Ectodermal cell (in vitro differentiated cells): Measurements from ENCODE around the gene VASN.

ENCODE experiments used
- H3K27ac ChIP-seq: 2 replicates; pipeline ENCODE4 v1.7.0; 2013; ENCODE audit warnings: mild to moderate bottlenecking, low read depth, low read length; ENCODE audit not compliant: insufficient read depth, poor library complexity, severe bottlenecking
- H3K27me3 ChIP-seq: 2 replicates; pipeline ENCODE4 v1.7.0; 2013; ENCODE audit warnings: mild to moderate bottlenecking, low read length; ENCODE audit not compliant: insufficient read depth, control insufficient read depth, poor library complexity, severe bottlenecking
- H3K36me3 ChIP-seq: one replicate; pipeline ENCODE4 v1.7.0; 2013; ENCODE audit warnings: low read length; ENCODE audit not compliant: control insufficient read depth, insufficient read depth
- H3K4me1 ChIP-seq: one replicate; pipeline ENCODE4 v1.7.0; 2013; ENCODE audit warnings: low read length; ENCODE audit not compliant: control insufficient read depth, insufficient read depth
- H3K4me3 ChIP-seq: 2 replicates; pipeline ENCODE4 v1.7.0; 2013; ENCODE audit warnings: low read depth, low read length, control low read depth; ENCODE audit not compliant: insufficient read depth
- H3K9me3 ChIP-seq: 2 replicates; pipeline ENCODE4 v1.7.0; 2013; ENCODE audit warnings: mild to moderate bottlenecking, low read length, moderate library complexity; ENCODE audit not compliant: control insufficient read depth
- WGBS, 2 experiments: methylation state at CpG; one replicate each; pipeline ENCODE4 v1.1.7; 2013; ENCODE audit warnings: missing lambda C conversion rate in 2 of 2; 5-methylcytosine and 5-hydroxymethylcytosine counted together

Gene VASN

DNA sequence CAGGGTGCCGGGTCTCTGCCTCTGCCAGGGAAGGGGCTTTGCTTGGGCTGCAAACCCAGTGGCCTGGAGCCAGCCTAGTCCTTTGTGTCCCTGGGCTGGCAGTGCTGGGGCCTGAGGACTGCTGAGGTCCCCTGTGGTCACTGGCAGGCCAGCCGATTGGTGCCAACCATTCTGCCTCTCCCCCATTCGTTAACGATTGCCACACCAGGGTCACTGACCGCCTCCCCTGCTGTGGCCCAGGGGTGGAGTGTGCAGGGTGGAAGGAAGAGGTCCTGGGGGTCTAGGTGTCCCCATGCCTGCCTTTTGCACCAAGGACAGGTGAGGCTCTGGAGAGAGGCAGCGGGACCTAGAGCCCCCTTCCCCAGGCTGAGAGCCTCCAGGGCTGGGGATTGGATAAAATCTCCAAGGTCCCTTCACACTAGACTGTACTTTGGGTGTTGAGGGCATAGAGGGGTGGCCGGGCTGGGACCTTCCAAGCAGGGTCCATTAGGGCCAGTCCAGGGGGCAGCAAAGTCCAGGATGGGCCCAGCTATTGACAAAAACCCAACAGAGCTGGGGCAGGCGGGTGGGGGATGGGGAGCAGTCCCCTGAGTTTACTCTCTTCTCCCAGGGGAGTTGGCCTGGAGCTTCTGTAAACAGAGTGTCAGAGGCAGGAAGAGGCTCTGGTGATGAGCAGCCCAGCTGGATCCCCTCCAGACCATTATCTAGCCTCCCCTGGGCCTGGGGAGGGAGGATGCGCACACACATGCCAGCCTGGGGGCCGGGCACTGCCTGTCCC lies 1.1 kb downstream of the VASN start:
- Histone ChIP-seq H3K27ac (no peak overlapping the region), H3K36me3 (no peaks in the 10 kb centered on the region), H3K27me3 (peaks cover 4% of the 10 kb centered on the region), H3K9me3 (no peaks in the 10 kb centered on the region), H3K4me1 (peaks cover 55% of the 10 kb centered on the region), H3K4me3 (peak overlapping the region; percentile 53)
- WGBS, 2 experiments, result 40 to 42% methylated on average over 10 of the region's 10 CpGs

DNA sequence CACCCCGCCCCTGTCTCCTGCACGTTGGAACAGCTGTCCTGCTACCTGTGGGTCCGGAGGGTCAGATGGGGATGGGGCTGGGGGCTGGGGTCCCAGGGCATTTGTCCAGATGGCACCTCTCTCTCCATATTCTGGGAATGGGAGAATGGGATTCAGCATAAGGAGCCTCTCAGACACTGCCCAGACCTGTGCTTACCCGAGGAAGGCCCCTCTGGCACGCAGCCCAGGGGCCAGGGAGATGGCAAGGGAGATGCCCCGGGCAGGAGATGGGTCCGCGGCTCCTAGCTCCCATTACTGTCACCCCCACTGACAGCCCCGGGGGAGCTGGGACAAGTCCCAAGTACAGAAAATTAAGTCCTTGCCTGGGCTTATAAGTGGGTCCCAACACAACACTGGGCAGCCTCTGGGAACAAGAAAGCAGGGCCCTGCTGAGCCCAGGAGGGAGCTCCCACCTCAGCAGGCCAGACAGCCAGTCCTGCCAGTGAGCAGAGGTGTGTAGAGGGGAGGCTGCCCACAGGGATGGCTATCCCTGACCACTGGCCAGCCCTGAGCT lies 1.8 kb downstream of the VASN start:
- H3K9me3 ChIP-seq, result no peaks in the 10 kb centered on the region
- H3K4me3 ChIP-seq, result peak overlapping the region; percentile 53
- peaks cover 4% of the 10 kb centered on the region for H3K27me3 ChIP-seq
- no peaks in the 10 kb centered on the region for H3K36me3 ChIP-seq
- H3K4me1 ChIP-seq, result peaks cover 58% of the 10 kb centered on the region
- H3K27ac ChIP-seq, result peak overlapping the region; percentile 69
- 53 to 56% methylated on average over 9 of the region's 9 CpGs for WGBS, 2 experiments

DNA sequence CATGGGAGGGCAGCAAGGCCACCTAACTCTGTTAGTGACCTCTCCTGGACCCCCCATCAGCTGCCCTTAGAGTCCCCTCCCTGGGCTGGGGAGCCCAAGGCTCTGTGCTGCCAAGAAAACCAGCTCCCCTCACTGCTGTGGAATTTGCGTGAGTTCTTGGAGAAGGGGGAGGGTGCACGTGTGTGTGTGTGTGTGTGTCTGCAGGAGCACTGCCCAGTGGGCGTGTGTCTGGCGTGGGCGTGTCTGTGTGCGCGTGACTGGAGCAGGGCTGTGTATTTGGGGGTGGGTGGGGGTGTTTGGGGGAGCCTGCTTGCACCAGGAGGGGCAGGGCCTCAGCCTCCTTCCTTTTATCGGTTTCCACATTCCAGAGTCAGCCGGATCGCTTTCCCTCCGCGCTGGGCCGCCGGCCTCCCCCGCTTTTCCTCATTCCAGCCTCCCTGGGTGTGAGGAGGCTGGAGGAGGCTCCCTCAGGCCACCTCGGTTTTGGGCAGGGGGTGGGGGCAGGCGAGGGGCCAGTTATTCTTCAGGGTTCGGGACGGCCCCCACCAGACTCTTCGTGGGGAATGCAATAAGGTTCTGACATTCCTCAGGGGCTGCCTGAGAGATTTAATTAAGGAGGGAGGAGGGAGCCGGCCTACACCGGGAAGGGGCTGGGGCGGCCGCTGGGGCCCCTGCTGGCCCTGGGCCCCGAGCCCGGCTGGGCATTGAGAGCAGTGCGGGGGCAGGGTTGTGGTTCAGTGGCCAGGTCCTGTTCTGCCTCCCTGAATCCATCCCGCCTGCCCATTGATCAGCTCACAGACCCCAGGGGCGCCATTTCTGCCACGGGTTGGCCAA lies 2.5 kb downstream of the VASN start:
- peaks cover 4% of the 10 kb centered on the region for H3K27me3 ChIP-seq
- peak overlapping the region; percentile 53 for H3K4me3 ChIP-seq
- peak overlapping the region; percentile 80 for H3K27ac ChIP-seq
- H3K9me3 ChIP-seq, result no peaks in the 10 kb centered on the region
- H3K4me1 ChIP-seq, result peaks cover 65% of the 10 kb centered on the region
- no peaks in the 10 kb centered on the region for H3K36me3 ChIP-seq
- 11 to 15% methylated on average over 30 of the region's 30 CpGs for WGBS, 2 experiments

DNA sequence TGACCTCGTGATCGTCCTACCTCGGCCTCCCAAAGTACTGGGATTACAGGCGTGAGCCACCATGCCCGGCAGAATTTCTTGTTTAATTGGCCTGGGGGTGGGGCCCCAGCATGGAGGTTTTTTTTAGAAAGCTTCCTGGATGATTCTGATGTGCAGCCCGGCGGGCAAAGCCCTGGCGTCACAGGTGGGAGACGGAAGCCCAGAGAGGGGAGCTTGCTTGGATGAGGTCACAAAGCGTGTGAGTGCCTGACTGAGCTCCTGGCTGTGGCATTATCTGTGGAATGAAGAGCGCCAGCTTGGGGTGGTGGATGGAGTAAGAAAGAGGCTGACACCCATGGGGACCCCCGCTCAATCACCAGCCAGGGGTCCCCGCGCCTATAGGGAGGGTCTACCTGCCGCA lies 4.1 kb downstream of the VASN start:
- Histone ChIP-seq H3K4me3 (no peak overlapping the region), H3K4me1 (peaks cover 73% of the 10 kb centered on the region), H3K9me3 (no peaks in the 10 kb centered on the region), H3K27me3 (peaks cover 4% of the 10 kb centered on the region), H3K36me3 (no peaks in the 10 kb centered on the region), H3K27ac (no peak overlapping the region)
- 93 to 95% methylated on average over 15 of the region's 15 CpGs for WGBS, 2 experiments

- H3K27ac ChIP-seq, result no peak overlapping the region
- peaks cover 67% of the 10 kb centered on the region for H3K4me1 ChIP-seq
- H3K4me3 ChIP-seq, result no peak overlapping the region
- H3K36me3 ChIP-seq, result no peaks in the 10 kb centered on the region
- peaks cover 4% of the 10 kb centered on the region for H3K27me3 ChIP-seq
- 88% methylated on average over 30 to 31 of the region's 31 CpGs for WGBS, 2 experiments
- no peaks in the 10 kb centered on the region for H3K9me3 ChIP-seq
Measured at GRCh38 chr16:4376126-4376892, 4.7 kb downstream of the VASN start.

DNA sequence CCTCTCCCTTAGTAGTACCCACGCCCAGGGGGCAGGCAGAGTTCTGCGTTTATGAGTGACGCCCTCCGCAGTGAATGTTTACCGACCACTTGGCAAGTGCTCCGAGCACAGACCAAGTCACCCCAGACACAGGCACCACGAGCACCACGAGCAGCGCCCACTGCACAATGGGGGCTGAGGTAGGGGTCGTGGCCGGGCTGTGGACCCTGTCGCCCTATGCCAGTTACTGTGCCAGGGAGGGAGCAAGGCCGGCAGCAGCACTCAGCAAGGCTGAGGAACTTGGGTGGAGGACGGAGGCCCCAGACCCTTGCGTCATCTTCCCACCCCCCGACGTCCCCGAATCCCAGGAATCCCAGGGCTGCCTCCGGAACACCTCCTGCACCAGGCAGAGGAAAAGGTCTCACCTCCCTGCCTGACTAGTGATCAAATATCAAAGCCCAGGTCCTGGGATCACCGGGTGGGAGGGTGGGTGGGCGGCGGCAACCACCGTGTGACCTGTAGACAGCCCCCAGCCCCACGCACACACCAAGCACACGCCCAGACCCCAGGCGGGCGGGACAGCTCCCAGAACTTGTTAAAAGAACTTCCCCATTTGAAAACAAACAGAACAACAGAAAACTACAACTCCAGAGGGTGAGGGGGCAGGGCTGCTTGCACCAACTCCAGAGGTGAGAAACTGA lies 5.4 kb downstream of the VASN start:
- Histone ChIP-seq H3K4me3 (no peak overlapping the region), H3K27ac (no peak overlapping the region), H3K9me3 (no peaks in the 10 kb centered on the region), H3K36me3 (no peaks in the 10 kb centered on the region), H3K27me3 (peaks cover 4% of the 10 kb centered on the region), H3K4me1 (peaks cover 66% of the 10 kb centered on the region)
- WGBS, 2 experiments, result 69 to 70% methylated on average over 27 of the region's 27 CpGs

DNA sequence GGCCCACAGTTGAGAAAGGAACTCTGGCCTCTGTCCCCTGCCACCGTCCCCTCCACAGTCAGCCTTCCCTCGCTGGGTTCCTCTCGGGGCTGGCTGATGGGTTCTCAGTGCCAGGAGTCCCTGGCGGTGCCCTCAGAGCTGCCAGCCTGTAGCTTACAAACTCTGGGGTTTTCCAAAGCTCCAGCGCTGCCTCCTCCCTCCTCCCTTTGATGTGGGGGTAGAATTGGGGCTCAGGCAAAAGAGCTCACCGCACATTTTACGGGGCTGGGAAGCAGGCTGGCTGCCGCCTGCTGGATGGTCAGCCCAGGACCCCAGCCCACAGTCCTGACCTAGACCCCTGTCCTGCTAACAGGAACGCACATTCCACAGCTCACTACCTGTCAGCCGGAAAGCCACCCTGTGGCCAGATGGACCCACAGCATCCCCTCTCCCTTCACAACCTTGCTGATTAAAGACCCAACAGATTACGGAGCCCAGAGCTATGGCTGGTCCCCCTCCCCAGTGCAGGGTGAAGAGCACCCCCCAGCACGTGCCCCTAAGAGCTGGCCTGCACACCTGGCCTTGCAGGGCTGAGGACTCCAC lies 6.0 kb downstream of the VASN start:
- 69 to 76% methylated on average over 12 of the region's 12 CpGs for WGBS, 2 experiments
- Histone ChIP-seq H3K27me3 (no peaks in the 10 kb centered on the region), H3K4me3 (no peak overlapping the region), H3K27ac (no peak overlapping the region), H3K9me3 (no peaks in the 10 kb centered on the region), H3K36me3 (peaks cover 4% of the 10 kb centered on the region), H3K4me1 (peaks cover 61% of the 10 kb centered on the region)

DNA sequence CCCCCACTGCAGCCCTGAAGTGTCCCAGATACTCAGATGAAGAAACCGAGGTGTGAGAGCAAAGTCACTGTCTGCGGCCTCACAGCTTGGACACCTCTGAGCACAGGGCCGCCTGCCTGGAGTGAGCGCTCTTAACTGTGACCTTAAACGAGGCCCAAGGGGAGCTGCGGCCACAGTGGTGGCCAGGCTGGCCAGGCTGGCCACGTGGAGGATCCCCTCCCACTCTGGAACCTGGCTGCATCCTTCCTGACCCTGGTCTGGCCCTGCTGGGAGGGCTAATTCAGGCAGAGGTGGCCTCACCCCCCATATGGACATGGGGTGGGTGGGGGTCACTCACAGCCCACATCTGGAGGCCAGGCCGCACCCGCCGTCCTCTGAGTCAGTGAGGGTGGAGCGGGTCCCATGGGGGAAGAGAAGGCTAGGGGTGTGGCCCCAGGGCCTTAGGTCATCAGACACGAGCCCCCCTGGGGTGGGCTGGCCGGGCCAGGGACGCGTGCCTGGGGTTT lies 6.6 kb downstream of the VASN start:
- H3K9me3 ChIP-seq, result no peaks in the 10 kb centered on the region
- H3K4me3 ChIP-seq, result no peak overlapping the region
- H3K36me3 ChIP-seq, result peaks cover 4% of the 10 kb centered on the region
- H3K4me1 ChIP-seq, result peaks cover 56% of the 10 kb centered on the region
- no peak overlapping the region for H3K27ac ChIP-seq
- 91% methylated on average over 15 of the region's 15 CpGs for WGBS, 2 experiments
- no peaks in the 10 kb centered on the region for H3K27me3 ChIP-seq

- no peak overlapping the region for H3K4me3 ChIP-seq
- peaks cover 48% of the 10 kb centered on the region for H3K4me1 ChIP-seq
- no peaks in the 10 kb centered on the region for H3K27me3 ChIP-seq
- H3K27ac ChIP-seq, result no peak overlapping the region
- H3K36me3 ChIP-seq, result peaks cover 4% of the 10 kb centered on the region
- WGBS, 2 experiments, result 89 to 90% methylated on average over 21 of the region's 21 CpGs
- H3K9me3 ChIP-seq, result no peaks in the 10 kb centered on the region
Measured at GRCh38 chr16:4378999-4379690, 7.5 kb downstream of the VASN start.
